Panc1 (cell line): ENCODE results near the gene TSHZ2. TPM values are rescaled to one million over a fixed set of nuclear protein-coding genes. Genes with fewer than 3 reads are reported as not detected.

Source experiments
- ATAC-seq: fragments of 200-7000 bp; cut with Tn5 transposase; 2 replicates; pipeline ENCODE4 v1.9.1; 2020; ENCODE audit warnings: mild to moderate bottlenecking, moderate library complexity
- BruUV-seq: library from RNA; stranded (reverse); fragments of 400-500 nt; replicated peaks from 2 replicates; lab custom pipeline; 2021; lab: Mats Ljungman, UMichigan
- CTCF ChIA-PET: fragments of 300-600 bp; sonication (Branson Sonifier 250); formaldehyde crosslinking; loops from one replicate; lab custom pipeline; 2022; ENCODE audit warnings: antibody characterized with exemption; lab: Charles Lee
- POLR2A ChIA-PET: fragments of 300-600 bp; sonication (Branson Sonifier 250); formaldehyde crosslinking; loops from one replicate; lab custom pipeline; 2022; ENCODE audit warnings: antibody characterized with exemption; lab: Charles Lee
- DNase-seq: peaks from one replicate; pipeline ENCODE4 v3.0.0-alpha.2; 2010; ENCODE audit warnings: low read depth, low spot score
- H3K27ac ChIP-seq: 2 replicates; pipeline ENCODE4 v1.5.1; 2011; ENCODE audit warnings: mild to moderate bottlenecking, low read length, inconsistent platforms
- H3K27me3 ChIP-seq: fragments of 200-500 bp; sonication (Bioruptor generic); 2 replicates; pipeline ENCODE4 v1.6.0; 2014; ENCODE audit warnings: low read length, inconsistent platforms; ENCODE audit not compliant: control insufficient read depth, insufficient read depth
- H3K36me3 ChIP-seq: fragments of 200-500 bp; sonication (Bioruptor generic); 2 replicates; pipeline ENCODE4 v1.5.1; 2014; ENCODE audit warnings: inconsistent platforms, mild to moderate bottlenecking, low read length, moderate library complexity; ENCODE audit not compliant: control insufficient read depth, insufficient read depth
- H3K4me1 ChIP-seq: 2 replicates; pipeline ENCODE4 v1.5.1; 2011; ENCODE audit warnings: inconsistent platforms, mild to moderate bottlenecking, low read length, moderate library complexity; ENCODE audit not compliant: control insufficient read depth, insufficient read depth
- H3K4me3 ChIP-seq, 2 experiments: 2 replicates each; pipeline ENCODE4 v1.5.1; 2011 to 2012; ENCODE audit warnings: low read depth in 2 of 2, low read length in 2 of 2, mild to moderate bottlenecking in 2 of 2, inconsistent platforms in 1 of 2, moderate library complexity in 1 of 2
- H3K9me3 ChIP-seq: fragments of 200-500 bp; sonication (Bioruptor generic); 2 replicates; pipeline ENCODE4 v1.5.1; 2014; ENCODE audit warnings: low read depth, mild to moderate bottlenecking, inconsistent platforms, low read length, moderate library complexity; ENCODE audit not compliant: control insufficient read depth, insufficient read depth
- POLR2AphosphoS5 ChIP-seq: IDR thresholded peaks from 2 replicates; pipeline ENCODE4 v1.6.1; 2012; ENCODE audit warnings: mild to moderate bottlenecking, low read depth, low read length, moderate library complexity
- SIN3A ChIP-seq: IDR thresholded peaks from 2 replicates; pipeline ENCODE4 v1.6.1; 2012; ENCODE audit warnings: low read depth, mild to moderate bottlenecking, low read length, moderate library complexity, borderline replicate concordance; ENCODE audit not compliant: insufficient read depth
- TCF7L2 ChIP-seq: IDR thresholded peaks from 2 replicates; pipeline ENCODE4 v1.6.1; 2011; ENCODE audit warnings: mild to moderate bottlenecking, low read depth, low read length, inconsistent platforms
- in situ Hi-C: cut with HindIII; loops from 2 replicates; pipeline ENCODE4 v1.10.0; 2016; ENCODE audit warnings: low sequenced_read_pairs, low pct_unique_long_range_greater_than_20kb
- intact Hi-C: fragments of 100-400 bp; cut with micrococcal nuclease; formaldehyde crosslinking; loops from one replicate; pipeline ENCODE4 v1.10.0; 2022; ENCODE audit not compliant: unreplicated experiment
- total RNA-seq: library from RNA; stranded (reverse); gene quantifications from one replicate; pipeline ENCODE4 v1.2.1, GENCODE V29; 2021; ENCODE audit not compliant: unreplicated experiment
- TF ChIP-seq, protein P1 (sequence below), 2 experiments: IDR thresholded peaks; 2 replicates each; pipeline ENCODE4 v1.6.1; 2011 to 2012; ENCODE audit warnings: low read depth in 2 of 2, control low read depth in 1 of 2, low read length in 1 of 2, mild to moderate bottlenecking in 1 of 2, moderate library complexity in 1 of 2; ENCODE audit not compliant: insufficient read depth in 1 of 2
- TF ChIP-seq, protein P2 (sequence below): fragments of 450-650 bp; IDR thresholded peaks from 2 replicates; pipeline ENCODE4 v1.5.1; 2017; ENCODE audit warnings: mild to moderate bottlenecking

The TSHZ2 gene
- total RNA-seq, 1 experiment from 2014 or later: 0.36 TPM

DNA sequence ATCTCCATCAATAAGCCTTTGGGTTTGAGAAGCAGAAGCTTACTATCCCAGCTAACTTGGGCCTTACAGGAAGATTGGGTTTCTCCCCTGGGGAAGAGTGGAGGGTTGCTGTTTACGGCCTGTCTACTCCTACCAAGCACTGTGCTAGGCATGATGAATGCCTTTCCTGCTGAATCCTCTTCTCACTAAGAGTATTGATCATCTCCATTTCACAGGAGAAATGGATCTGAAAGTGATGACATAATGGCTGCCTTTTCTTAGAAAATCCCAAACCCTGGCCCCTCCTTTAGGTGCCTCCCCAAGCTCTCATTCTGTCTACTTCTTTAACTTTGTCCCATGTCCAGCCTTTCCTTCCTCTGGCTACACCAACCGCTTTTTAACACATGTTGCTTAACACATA is 66.1 kb downstream of the TSHZ2 start:
- Histone ChIP-seq H3K36me3 (no peaks in the 10 kb centered on the region), H3K4me3 (no peak overlapping the region), H3K27ac (no peak overlapping the region), H3K27me3 (no peaks in the 10 kb centered on the region), H3K4me1 (no peaks in the 10 kb centered on the region), H3K9me3 (no peaks in the 10 kb centered on the region)
- intact Hi-C loops (no loop called here), in situ Hi-C loops (no loop called here)
- ATAC-seq (no peak), DNase-seq (no peak)
- TF ChIP-seq, protein P1, sequence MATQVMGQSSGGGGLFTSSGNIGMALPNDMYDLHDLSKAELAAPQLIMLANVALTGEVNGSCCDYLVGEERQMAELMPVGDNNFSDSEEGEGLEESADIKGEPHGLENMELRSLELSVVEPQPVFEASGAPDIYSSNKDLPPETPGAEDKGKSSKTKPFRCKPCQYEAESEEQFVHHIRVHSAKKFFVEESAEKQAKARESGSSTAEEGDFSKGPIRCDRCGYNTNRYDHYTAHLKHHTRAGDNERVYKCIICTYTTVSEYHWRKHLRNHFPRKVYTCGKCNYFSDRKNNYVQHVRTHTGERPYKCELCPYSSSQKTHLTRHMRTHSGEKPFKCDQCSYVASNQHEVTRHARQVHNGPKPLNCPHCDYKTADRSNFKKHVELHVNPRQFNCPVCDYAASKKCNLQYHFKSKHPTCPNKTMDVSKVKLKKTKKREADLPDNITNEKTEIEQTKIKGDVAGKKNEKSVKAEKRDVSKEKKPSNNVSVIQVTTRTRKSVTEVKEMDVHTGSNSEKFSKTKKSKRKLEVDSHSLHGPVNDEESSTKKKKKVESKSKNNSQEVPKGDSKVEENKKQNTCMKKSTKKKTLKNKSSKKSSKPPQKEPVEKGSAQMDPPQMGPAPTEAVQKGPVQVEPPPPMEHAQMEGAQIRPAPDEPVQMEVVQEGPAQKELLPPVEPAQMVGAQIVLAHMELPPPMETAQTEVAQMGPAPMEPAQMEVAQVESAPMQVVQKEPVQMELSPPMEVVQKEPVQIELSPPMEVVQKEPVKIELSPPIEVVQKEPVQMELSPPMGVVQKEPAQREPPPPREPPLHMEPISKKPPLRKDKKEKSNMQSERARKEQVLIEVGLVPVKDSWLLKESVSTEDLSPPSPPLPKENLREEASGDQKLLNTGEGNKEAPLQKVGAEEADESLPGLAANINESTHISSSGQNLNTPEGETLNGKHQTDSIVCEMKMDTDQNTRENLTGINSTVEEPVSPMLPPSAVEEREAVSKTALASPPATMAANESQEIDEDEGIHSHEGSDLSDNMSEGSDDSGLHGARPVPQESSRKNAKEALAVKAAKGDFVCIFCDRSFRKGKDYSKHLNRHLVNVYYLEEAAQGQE (IDR thresholded peaks at IDR 0.05; ENCODE audit: insufficient read depth in 1 of 2, low read depth in 2 of 2, low read length in 1 of 2): no peak
- no peak for TF ChIP-seq POLR2AphosphoS5
- no TSS peak for BruUV-seq
- ChIA-PET CTCF (no interaction called here), POLR2A (no interaction called here)

GRCh38 chr20:53040693-53041589 is 68.8 kb downstream of the TSHZ2 start:
- H3K36me3 ChIP-seq: no peaks in the 10 kb centered on the region
- no peaks in the 10 kb centered on the region for H3K9me3 ChIP-seq
- in situ Hi-C loops: no loop called here
- no peaks in the 10 kb centered on the region for H3K4me1 ChIP-seq
- no peaks in the 10 kb centered on the region for H3K27me3 ChIP-seq
- ATAC-seq (no peak), DNase-seq (no peak)
- intact Hi-C loops: no loop called here
- POLR2A ChIA-PET: no interaction called here
- no TSS peak for BruUV-seq
- no peak overlapping the region for H3K4me3 ChIP-seq
- no peak overlapping the region for H3K27ac ChIP-seq
- TF ChIP-seq SIN3A (no peak), POLR2AphosphoS5 (no peak), TCF7L2 (no peak)
- TF ChIP-seq, protein P1 (IDR thresholded peaks at IDR 0.05; ENCODE audit: insufficient read depth in 1 of 2, low read depth in 2 of 2, low read length in 1 of 2): no peak
- TF ChIP-seq, protein P2, sequence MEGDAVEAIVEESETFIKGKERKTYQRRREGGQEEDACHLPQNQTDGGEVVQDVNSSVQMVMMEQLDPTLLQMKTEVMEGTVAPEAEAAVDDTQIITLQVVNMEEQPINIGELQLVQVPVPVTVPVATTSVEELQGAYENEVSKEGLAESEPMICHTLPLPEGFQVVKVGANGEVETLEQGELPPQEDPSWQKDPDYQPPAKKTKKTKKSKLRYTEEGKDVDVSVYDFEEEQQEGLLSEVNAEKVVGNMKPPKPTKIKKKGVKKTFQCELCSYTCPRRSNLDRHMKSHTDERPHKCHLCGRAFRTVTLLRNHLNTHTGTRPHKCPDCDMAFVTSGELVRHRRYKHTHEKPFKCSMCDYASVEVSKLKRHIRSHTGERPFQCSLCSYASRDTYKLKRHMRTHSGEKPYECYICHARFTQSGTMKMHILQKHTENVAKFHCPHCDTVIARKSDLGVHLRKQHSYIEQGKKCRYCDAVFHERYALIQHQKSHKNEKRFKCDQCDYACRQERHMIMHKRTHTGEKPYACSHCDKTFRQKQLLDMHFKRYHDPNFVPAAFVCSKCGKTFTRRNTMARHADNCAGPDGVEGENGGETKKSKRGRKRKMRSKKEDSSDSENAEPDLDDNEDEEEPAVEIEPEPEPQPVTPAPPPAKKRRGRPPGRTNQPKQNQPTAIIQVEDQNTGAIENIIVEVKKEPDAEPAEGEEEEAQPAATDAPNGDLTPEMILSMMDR: no peak
- CTCF ChIA-PET: no interaction called here
